SK-N-MC (cell line): ENCODE data around the gene SLFNL1.

ENCODE experiments used
- EZH2 ChIP-seq: fragments of 200-600 bp; sonication (generic); IDR thresholded peaks from one replicate; pipeline ENCODE4 v1.6.1; 2017; ENCODE audit warnings: antibody characterized with exemption
- POLR2AphosphoS5 ChIP-seq: IDR thresholded peaks from 2 replicates; pipeline ENCODE4 v1.6.1; 2012; ENCODE audit warnings: mild to moderate bottlenecking, low read depth, low read length, borderline replicate concordance

DNA sequence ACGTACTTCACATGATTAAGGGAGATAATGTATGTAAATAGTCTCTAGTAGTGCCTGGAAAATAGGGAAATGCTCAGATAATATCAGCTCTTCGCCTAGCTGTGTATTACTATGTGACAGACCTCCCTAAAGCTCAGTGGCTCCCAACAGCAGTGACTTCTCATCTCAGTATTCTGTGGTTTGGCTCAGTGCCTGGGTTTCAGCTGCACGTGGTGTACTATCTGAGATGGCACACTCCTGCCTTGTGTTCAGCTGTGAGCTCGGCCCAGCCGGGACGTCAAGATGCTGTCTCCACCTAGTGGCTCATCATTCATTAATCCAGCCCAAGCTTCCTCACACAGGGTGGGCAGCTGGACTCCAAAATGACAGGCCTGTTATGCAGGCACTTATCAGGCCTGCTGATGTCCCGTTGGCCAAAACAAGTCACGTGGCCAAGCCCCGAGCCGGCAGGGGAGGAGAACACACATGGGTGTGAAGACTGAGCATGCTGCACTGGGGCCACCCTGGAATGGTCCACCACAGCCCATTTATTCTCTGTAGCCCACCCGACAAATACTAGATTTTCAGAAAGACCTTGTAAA lies 17.8 kb downstream of the SLFNL1 start:
- TF ChIP-seq POLR2AphosphoS5 = 0 out of 2 replicates have a peak, but pooled peaks have one; percentile 28
- TF ChIP-seq EZH2 = no peak
